GM23248 (cell line): Measurements from ENCODE around the gene GOLGA2. TPM values are rescaled to one million over a fixed set of nuclear protein-coding genes. Genes with fewer than 3 reads are reported as not detected.
A peak's percentile ranks its signal among the peaks of the same experiment; 100 is the strongest.

Experiments used
- DNase-seq: peaks from one replicate; pipeline ENCODE4 v3.0.0-alpha.2; 2015
- H2AFZ ChIP-seq: fragments of 200-600 bp; sonication (generic); 2 replicates; pipeline ENCODE4 v1.6.1; 2016; ENCODE audit warnings: antibody characterized with exemption
- H3F3A ChIP-seq: fragments of 200-600 bp; sonication (generic); 2 replicates; pipeline ENCODE4 v1.6.1; 2016; ENCODE audit warnings: mild to moderate bottlenecking, antibody characterized with exemption, mixed run types; ENCODE audit not compliant: insufficient read depth
- H3K27ac ChIP-seq: fragments of 200-600 bp; sonication (generic); 2 replicates; pipeline ENCODE4 v1.5.1; 2016; ENCODE audit warnings: mild to moderate bottlenecking
- H3K27me3 ChIP-seq: fragments of 200-600 bp; sonication (generic); replicated peaks from 2 replicates; pipeline ENCODE4 v1.6.1; 2016; ENCODE audit warnings: mild to moderate bottlenecking; ENCODE audit not compliant: insufficient read depth
- H3K36me3 ChIP-seq: fragments of 200-600 bp; sonication (generic); 2 replicates; pipeline ENCODE4 v1.6.1; 2016; ENCODE audit warnings: low read depth, mild to moderate bottlenecking
- H3K4me1 ChIP-seq: fragments of 200-600 bp; sonication (generic); 2 replicates; pipeline ENCODE4 v1.6.1; 2016; ENCODE audit warnings: mild to moderate bottlenecking; ENCODE audit not compliant: insufficient read depth
- H3K4me2 ChIP-seq: fragments of 200-600 bp; sonication (generic); one replicate; pipeline ENCODE4 v1.6.1; 2016; ENCODE audit warnings: mild to moderate bottlenecking; ENCODE audit not compliant: unreplicated experiment
- H3K4me3 ChIP-seq: fragments of 200-600 bp; sonication (generic); 2 replicates; pipeline ENCODE4 v1.5.1; 2016; ENCODE audit warnings: mild to moderate bottlenecking
- H3K79me2 ChIP-seq: fragments of 200-600 bp; sonication (generic); 2 replicates; pipeline ENCODE4 v1.6.1; 2016; ENCODE audit warnings: mild to moderate bottlenecking; ENCODE audit not compliant: insufficient read depth
- H3K9ac ChIP-seq: fragments of 200-600 bp; sonication (generic); 2 replicates; pipeline ENCODE4 v1.6.1; 2016; ENCODE audit warnings: mild to moderate bottlenecking
- H3K9me2 ChIP-seq: fragments of 200-600 bp; sonication (generic); 2 replicates; pipeline ENCODE4 v1.6.1; 2016; ENCODE audit warnings: mixed run types, mild to moderate bottlenecking, moderate library complexity; ENCODE audit not compliant: insufficient read depth
- H3K9me3 ChIP-seq: fragments of 200-600 bp; sonication (generic); one replicate; pipeline ENCODE4 v1.6.1; 2017; ENCODE audit warnings: low read depth
- H4K20me1 ChIP-seq: fragments of 200-600 bp; sonication (generic); 2 replicates; pipeline ENCODE4 v1.6.0; 2016; ENCODE audit not compliant: insufficient read depth
- EZH2 ChIP-seq: fragments of 200-600 bp; sonication (generic); IDR thresholded peaks from 2 replicates; pipeline ENCODE4 v1.6.1; 2018; ENCODE audit warnings: antibody characterized with exemption, mild to moderate bottlenecking; ENCODE audit not compliant: insufficient read depth, poor library complexity, severe bottlenecking
- EZH2phosphoT487 ChIP-seq: fragments of 200-600 bp; sonication (generic); IDR thresholded peaks from 2 replicates; pipeline ENCODE4 v1.6.1; 2018; ENCODE audit warnings: antibody characterized with exemption, moderate library complexity, mild to moderate bottlenecking, low read depth; ENCODE audit not compliant: insufficient read depth
- WGBS, 2 experiments: methylation state at CpG; one replicate each; pipeline ENCODE4 v1.1.6; 2015 to 2017; ENCODE audit warnings: low lambda C conversion rate in 2 of 2, low coverage in 1 of 2; ENCODE audit errors: missing lambda C conversion rate in 2 of 2; 5-methylcytosine and 5-hydroxymethylcytosine counted together
- in situ Hi-C: fragments of 300-500 bp; cut with MboI; formaldehyde crosslinking; loops from 2 replicates; pipeline ENCODE4 v1.15.0; 2020
- polyA plus RNA-seq: library from polyadenylated mRNA; unstranded; fragments of >200 nt; fragmentation: Nextera tagmentation; extraction: Ambion mirVana; gene quantifications from 2 replicates; pipeline ENCODE4 v1.2.1, GENCODE V29; 2016
- total RNA-seq: library from RNA; depleted of rRNA; stranded (reverse); fragments of >200 nt; shearing (Covaris generic); gene quantifications from 2 replicates; pipeline ENCODE4 v1.2.3, GENCODE V29; 2014

The GOLGA2 gene
- total and polyA plus RNA-seq, 2 experiments from 2014 or later: 35.1 to 116 TPM

DNA sequence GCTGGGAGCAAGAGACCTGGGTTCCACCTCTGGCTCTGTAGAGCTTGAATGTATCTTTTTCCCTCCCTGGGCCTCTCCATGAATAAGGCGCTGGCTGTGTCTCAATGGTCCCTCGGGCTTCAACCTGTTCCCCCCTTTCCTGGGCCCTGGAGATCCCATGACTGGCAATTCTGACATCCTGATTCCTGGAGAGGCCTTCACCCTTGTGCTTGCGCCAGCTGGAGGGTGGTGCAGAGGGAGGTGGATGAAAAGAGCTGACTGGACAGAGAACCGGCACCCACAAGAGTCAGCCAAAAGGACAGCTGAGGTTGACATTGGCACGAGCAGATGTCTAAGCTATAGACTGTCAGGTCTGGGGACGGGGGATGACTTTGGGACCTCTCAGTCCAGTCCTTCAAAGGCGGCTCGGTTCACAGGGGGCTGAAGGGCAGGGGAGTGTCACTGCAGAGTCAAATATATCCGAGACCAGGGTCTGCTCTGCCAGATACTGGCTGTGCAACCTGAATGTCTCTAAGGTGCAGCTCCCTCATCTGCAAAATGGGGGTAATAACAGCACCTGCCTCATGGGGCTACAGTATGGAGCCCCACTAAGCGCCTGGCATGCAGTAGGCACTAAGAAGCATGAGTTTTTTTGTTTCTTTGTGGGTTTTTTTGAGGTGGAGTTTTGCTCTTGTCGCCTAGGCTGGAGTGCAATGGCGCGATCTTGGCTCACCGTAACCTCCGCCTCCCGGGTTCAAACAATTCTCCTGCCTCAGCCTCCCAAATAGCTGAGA, 58.8 kb downstream of the GOLGA2 start:
- Histone ChIP-seq H3K27ac (0 out of 2 replicates have a peak overlapping the region, but pooled peaks have one; percentile 58), H3K9me2 (no peaks in the 10 kb centered on the region), H2AFZ (no peak overlapping the region), H3K9ac (no peak overlapping the region), H3K4me3 (no peak overlapping the region), H3K79me2 (no peaks in the 10 kb centered on the region), H3K4me2 (peak overlapping the region; percentile 48), H4K20me1 (no peaks in the 10 kb centered on the region), H3K4me1 (peaks cover 26% of the 10 kb centered on the region), H3K36me3 (no peaks in the 10 kb centered on the region; the same call in 1 of the 2 replicates), H3K9me3 (no peaks in the 10 kb centered on the region), H3F3A (peaks cover 6% of the 10 kb centered on the region), H3K27me3 (no peaks in the 10 kb centered on the region)
- in situ Hi-C loops: no loop called here
- no peak for TF ChIP-seq EZH2phosphoT487
- TF ChIP-seq EZH2: no peak
- no peak for DNase-seq
- WGBS, 2 experiments: 77 to 78% methylated on average over 16 of the region's 16 CpGs

DNA sequence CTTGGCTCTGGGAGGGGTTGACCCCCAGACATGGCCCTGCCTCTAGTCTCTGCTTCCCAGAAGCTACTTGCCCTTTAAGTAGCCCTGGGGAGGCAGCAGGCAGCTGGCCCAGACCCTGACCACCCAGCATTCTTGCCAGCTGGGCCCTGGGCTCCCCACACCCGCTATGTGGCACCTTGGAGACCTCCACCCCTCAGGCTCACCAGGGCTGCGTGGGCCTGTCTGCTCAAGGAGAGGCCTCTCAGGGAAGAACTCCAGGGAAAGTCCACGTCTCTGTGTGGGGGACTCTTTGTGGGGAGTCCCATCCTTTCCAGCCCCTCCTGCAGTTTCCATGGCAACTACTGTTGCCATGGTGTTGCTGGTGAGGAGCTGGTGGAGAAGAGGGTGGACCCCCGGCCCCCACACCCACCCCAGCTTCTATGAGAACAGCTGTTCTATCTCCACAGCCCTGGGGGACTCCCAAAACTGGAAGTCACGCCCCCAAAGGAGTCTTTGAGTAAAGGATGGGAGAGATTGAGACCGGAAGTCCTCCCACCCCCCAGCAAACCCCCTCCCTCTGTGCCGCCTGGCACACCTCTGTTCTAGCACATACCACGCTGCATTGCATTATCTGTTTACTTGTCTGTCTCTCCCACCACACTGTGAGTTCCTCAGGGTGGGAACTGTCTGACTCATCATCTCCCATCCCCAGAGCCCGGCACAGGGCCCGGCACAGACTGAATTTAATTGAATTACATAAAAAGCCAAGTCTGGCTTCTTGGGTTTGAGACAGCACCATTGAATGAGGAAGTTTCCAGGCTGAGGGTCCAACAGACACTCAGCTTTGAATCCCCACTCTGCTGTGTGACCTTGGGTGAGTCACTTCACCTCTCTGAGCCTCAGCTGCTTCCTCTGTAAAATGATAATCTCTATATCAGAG, 60.1 kb downstream of the GOLGA2 start:
- no peaks in the 10 kb centered on the region for H3K27me3 ChIP-seq
- H3K9ac ChIP-seq: peak overlapping the region; percentile 57
- no peaks in the 10 kb centered on the region for H4K20me1 ChIP-seq
- no peaks in the 10 kb centered on the region for H3K79me2 ChIP-seq
- no peaks in the 10 kb centered on the region for H3K9me2 ChIP-seq
- H3K36me3 ChIP-seq: no peaks in the 10 kb centered on the region; the same call in 1 of the 2 replicates
- peaks cover 6% of the 10 kb centered on the region for H3F3A ChIP-seq
- in situ Hi-C loops: no loop called here
- 14% methylated on average over 9 to 10 of the region's 10 CpGs for WGBS, 2 experiments
- no peak overlapping the region for H3K4me3 ChIP-seq
- H3K27ac ChIP-seq: peak overlapping the region; percentile 58
- H3K4me2 ChIP-seq: peak overlapping the region; percentile 48
- peak overlapping the region; percentile 49 for H2AFZ ChIP-seq
- H3K4me1 ChIP-seq: peaks cover 26% of the 10 kb centered on the region
- peak; percentile 79 for DNase-seq
- no peak for TF ChIP-seq EZH2
- no peak for TF ChIP-seq EZH2phosphoT487
- no peaks in the 10 kb centered on the region for H3K9me3 ChIP-seq

DNA sequence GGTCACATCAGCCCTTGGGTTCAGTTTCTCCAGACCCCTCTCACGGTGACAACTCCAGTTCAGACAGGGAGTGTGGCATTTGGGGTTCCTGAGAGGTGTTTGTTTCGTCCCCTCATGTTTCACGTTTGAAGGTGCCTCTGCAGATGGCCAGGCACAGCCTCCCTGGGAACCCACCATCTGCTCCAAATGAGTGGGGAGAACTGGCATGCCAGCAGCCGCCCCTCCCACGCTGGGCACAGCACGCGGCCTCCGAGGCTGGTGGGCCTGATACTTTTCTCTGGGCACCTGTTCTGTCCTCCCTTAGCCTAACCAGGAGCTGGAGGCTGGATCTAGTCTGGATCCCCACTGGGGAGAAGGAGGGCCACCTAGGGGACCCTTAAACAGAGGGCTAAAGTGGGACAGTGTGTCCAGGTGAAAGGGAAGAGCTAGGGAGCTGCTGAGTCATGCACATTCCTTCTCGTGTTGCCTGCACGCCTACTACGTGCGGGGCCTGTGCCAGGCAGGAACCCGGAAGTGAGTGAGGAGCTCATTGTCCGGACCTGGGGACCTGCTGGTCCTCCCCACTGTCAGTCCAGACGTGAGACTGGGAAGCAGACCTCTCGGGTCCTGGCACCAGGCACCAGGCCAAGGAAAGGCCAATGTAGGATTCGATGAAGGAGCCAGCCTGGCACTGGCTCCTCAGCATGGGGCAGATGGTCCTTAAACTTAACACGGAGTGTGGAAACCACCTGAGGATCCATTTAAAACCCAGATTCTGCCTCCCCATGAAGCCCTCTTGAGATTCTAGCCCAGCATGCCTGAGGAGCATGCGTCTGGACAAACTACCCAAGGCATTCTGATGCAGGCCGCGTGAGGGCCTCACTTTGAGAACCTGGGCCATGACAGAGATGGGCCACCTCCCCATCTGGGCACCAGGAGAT, 61.0 kb downstream of the GOLGA2 start:
- Histone ChIP-seq H4K20me1 (no peaks in the 10 kb centered on the region), H3K9me2 (no peaks in the 10 kb centered on the region), H3K79me2 (no peaks in the 10 kb centered on the region), H3K4me1 (peaks cover 26% of the 10 kb centered on the region), H3K27me3 (no peaks in the 10 kb centered on the region), H3K27ac (peak overlapping the region; percentile 58), H3K9ac (peak overlapping the region; percentile 57), H3K4me2 (no peak overlapping the region), H3F3A (peaks cover 6% of the 10 kb centered on the region), H3K36me3 (no peaks in the 10 kb centered on the region; the same call in 1 of the 2 replicates), H3K4me3 (no peak overlapping the region), H2AFZ (peak overlapping the region; percentile 49), H3K9me3 (no peaks in the 10 kb centered on the region)
- WGBS, 2 experiments: 33 to 40% methylated on average over 21 of the region's 21 CpGs
- TF ChIP-seq EZH2 (no peak), EZH2phosphoT487 (no peak)
- peak; percentile 51 for DNase-seq
- in situ Hi-C loops: no loop called here
